GM18519 (cell line): Measurements from ENCODE around the gene LONP1.

Experiments used
- ATAC-seq: cut with Tn5 transposase; IDR thresholded peaks from one replicate; pipeline ENCODE4 v1.9.1; 2021; ENCODE audit warnings: mild to moderate bottlenecking, moderate library complexity; ENCODE audit not compliant: unreplicated experiment, low FRiP score

LONP1 gene

DNA sequence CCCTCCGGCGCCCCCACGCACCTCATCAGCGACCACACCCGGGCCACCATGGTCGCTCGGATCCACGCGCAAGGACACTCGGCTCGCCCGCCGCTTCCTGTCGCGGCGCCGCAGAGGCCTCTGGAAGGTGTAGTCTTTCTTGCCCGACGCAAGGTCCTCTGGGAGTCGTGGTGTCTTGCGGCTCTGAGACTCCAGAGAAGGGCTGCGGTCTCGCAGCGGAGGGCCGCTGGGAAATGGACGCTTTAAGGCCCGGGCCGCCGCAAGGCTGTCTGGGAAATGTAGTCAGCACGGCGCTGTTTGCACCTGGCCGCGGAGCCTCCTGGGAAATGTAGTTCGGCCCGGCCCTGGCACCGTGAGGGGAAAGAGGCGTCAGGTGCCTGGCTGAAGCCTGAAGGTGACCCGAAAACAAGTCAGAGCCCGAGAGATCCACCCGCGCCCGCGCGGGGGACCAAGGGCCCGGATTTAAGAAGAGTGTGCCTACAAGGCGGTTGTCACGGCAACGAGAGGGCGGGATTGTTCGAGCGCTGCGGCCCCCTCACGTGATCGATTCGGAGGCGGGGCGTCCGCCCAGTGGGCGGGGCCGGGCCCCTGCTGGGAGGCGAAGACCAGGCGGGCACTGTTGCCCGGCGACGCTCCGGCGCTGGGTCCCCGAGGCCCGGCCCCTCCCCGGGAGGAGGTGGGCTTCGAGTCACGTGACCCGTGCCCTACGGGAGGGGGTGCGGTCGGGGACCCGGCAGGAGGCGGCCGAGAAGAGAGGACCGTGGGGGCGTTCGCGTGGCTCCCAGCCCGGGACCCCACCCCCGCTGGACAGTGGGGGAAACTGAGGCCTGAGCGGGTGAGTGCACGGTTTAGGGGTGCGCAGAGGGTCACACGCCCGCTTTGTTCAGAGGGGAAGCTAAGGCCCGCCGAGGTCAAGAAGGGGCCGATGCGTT is 39.2 kb downstream of the LONP1 start, which contains the start of the genes HSD11B1L and MICOS13:
Gene HSD11B1L, plus strand, starts transcription at position 591 of the 932 bp plus-strand sequence. CDS start 3,806 bp downstream, outside the sequence.
Gene MICOS13, minus strand, starts transcription at position 80 of the 932 bp plus-strand sequence. Its CDS starts 30 bp downstream, at position 50.
- ATAC-seq = peak; percentile 73

DNA sequence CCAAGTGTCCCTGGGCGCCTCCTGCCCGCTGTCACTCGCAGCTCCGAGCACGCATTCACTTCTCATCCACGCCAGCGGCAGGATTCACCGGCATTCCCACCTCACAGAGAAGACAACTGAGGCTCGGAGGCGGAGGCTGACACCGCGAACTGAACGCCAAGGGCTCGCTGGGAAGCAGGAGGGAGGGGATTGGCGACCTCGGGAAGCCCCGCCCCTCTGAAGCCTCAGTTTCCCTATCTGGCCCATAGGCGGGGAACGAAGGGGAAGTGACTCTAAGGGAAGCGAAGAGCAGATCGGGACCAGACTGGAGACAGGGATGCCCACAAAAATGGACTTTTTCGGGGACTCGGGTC is 39.9 kb downstream of the LONP1 start:
- no peak for ATAC-seq

DNA sequence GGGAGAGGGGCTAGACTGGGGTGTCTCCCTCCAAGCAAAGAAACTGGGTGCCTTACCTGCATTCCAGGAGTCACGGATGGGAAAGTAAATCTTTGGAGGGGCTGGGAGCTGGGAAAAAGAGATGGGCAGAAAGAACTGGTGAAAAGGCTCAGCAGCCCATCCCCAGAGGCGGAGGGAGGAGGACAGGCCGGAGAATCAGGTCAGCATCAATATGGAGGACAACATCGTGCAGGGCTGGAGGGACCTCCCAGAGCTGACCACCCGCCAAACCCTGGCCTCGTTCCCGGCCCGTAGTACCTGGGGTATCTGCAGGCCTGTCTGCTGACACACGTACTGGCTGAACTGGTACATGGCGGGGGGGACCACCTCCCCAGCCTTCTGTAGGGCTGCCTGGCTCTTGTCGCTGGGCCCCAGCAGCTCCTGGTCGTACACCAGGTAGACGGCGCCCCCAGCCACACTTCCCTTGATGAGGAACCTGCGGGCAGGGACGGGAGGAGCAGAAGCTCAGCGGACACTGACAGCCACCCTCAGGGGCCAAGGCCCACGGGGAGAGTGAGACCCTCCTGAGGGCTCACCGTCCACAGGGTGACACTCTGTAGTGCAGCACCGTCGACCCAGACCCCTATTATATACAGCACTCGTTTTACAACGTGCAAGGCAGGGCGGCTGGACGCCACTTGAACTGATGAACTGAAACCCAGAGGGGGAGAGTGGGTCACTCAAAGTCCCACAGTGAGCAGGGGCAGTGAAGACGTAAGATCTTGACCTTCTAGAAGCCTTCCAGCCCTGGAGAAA is 40.5 kb downstream of the LONP1 start:
- ATAC-seq = no peak

DNA sequence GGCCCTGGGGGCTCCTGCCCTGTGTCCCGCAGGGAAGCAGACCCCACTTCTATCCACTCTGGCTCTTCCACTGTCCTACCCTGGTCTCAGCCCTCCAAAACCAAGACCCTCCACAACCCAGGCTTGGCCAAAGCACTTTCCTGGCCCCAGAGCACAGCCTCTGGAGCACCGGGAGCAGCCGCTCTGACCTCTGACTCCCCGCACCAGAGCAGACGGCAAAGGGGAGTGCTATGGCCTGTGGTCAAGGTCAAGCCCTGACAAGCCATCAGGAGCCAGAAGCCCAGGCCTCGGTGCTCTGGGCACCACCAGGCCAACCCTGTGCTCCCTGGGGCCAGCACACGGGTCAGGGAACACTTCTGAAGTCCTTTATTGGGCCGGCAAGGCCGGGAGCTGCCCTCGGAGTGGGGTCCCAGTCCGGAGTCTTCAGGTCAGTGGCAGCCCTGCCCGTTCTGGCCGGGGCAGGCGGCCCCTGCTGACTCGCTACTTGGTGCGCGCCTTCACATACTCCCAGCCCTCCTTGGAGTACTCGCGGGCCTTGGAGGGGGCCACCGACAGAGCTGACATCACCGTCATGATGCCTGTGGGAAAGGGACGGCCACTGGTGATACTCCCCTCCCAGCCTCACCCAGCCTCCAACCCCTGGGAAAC is 41.8 kb downstream of the LONP1 start:
- ATAC-seq = no peak

DNA sequence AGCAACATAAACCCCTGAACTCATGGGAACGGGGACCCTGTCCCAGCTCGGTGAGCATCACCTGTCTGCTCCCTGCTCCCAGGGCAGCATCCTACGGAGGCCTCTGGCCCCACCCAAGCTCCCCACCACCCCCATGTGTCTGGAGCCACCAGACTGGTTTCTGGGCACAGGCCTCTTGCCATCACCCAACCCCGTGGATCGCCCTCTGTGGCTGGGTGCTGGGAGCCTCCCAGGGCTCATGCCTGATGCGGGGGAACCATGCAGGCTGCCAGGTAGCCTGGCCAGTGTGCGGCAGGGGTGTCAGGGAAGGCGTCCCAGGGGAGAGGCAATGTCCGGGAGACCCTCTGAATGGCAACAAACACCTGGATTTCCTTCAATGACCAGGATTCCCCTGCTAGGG is 42.4 kb downstream of the LONP1 start:
- ATAC-seq = no peak

DNA sequence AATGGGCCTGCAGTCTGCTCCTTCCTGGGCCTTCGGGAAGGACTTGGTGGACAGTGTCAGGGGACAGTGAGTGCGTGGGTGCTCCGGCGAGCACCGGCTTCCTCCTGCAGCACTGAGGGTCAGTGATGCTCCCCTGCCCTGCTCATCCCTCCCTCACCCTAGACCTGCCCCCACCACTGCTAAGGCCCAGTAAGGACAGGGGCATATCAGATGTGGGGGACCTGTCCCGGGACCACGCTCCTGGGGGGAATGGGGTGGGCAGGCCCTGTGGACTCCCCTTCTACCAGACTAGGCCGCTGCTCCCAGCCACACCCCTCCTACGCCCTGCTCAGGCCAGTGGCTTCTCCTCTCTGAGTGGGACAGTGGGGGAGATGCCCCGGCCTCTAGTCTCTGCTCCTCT is 42.8 kb downstream of the LONP1 start:
- ATAC-seq = no peak

DNA sequence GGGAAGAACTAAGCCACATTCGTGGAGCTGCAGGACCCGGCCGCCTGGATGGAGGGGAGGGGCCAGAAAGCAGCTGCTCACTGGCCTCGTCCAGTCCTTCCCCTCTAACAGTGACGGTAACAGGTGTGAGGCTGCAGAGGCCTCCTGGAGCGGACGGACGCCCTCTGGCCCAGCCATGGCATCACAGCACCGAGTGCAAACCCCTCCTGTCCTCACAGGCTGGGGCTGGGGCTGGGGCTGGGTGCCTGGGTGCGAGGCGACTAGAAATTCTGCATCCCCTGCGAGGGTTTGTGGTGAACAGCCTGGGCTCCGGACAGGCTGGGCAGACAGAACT is 43.2 kb downstream of the LONP1 start:
- ATAC-seq = no peak

DNA sequence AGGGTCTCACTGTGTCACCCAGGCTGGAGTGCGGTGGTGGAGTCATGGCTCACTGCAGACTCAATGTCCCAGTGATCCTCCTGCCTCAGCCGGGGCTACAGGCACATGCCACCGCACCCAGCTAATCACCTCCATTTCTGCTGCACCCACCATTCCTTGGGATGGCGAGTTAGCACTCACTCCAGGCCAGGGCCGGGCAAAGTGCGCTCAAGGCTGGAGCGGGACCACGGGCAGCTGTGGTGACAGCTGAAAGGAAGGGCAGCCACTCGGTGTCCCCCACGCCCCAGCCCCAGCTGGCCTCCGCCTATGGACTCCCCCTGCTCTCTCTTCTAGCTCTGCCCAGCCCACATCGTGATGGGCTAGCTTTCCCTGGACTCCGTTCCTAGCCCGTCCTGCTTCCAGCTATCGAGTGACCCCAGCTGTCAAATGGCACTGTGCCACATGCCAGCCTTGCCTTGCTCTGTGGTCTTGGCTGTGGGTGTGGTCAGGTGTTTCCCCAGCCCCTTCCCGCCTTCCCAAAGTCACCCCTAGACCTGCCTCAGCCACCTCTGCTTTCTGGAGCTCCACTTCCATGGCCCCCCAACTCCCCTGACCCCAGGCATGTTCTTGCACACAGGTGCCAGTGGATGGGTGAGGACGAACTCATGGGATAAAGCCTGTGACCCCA is 43.7 kb downstream of the LONP1 start:
- no peak for ATAC-seq

DNA sequence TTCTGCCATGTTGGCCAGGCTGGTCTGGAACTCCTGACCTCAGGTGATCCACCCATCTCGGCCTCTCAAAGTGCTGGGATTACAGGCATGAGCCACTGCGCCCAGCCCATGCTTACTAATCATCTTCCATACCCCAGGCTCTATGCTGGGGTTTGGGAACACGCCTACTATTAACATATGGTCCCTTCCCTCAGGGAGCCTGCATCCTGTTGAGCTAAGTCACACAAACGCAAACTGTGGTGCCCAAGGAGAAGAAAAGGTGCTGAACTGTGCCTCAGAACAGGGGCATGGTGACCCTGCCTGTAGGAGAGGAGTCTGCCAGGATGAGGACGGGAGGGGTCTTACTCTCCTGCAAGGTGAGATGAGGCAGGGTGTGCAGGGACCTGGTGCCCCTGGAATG is 45.2 kb downstream of the LONP1 start:
- no peak for ATAC-seq

DNA sequence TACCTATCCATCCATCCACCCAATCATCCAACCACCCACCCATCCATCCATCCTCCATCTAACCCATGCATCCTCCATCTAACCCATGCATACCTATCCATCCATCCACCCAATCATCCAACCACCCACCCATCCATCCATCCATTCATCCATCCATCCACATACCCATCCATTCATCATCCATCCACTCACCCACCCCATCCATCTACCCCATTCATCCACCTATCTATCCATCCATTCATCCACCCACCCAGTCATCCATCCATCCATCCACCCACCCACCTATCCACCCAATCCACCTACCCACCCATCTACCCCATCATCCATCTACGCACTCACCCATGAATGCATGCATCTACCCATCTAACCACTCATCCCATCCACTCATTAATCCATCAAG is 46.2 kb downstream of the LONP1 start:
- ATAC-seq = no peak

DNA sequence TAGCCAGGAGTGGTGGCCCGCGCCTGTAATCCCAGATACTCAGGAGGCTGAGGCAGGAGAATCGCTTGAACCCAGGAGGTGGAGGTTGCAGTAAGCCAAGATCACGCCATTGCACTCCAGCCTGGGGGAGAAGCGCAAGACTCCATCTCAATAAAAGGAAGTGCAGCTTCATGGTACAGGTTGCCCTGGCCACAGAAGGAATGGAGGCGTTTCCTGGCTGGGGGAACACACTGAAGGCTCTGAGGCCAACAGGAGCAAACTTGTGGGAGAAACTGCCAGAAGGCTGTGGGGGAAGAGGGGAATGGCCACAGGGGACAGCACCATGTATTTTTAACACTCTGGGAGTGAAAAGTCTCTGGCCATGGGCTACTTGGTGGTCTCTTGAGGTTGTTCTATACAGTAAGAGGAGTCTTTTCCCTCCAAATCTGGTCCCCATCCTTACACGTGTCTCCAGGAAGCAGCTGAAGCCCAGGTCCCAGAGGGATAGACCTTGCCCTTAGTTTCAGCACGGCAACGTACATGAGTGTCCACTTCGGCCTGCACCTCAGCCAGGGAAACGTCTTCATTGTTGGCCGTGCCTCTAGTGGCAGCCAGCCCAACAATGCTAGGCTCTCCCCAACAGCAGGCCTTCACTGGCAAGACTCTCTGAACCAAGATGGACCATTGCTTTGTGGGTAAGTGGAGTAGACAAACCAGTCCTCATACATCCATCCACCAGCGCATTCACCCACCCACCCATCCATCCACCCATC is 47.1 kb downstream of the LONP1 start:
- no peak for ATAC-seq

DNA sequence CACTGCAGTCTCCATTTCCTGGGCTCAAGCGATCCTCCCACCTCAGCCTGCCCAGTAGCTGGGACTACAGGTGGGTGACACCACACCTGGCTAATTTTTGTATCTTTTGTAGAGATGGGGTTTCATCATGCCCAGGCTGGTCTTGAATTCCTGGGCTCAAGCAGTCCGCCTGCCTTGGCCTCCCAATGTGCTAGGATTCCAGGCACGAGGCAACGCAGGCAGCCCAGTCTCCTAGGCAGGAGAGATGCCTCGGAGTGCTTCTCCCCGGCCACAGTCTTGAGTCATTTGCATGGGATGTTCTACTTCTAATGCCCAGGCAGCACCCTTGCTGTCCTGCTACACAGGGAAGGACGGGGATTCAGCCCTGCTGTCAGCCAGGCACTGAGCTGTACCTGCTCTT is 48.3 kb downstream of the LONP1 start:
- ATAC-seq = no peak

DNA sequence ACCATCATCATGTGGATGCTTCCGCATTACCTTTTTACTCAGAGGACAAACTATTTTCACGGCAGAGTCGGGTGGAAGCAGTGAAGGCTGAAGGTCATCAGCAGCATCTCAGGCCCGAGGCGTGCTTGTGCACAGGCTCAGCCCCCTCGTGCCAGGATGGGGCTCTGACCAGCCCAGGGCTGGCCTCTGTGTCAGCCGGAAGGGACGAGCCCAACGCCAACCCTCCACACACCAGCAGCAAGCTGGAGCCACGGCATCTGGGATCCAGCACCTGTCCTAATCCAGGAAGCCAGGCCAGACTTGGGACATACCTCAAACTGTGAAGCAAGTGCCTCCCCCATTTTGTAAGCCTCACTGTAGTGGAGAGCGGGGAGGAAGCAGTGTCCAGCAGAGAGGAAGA is 50.7 kb downstream of the LONP1 start:
- no peak for ATAC-seq

DNA sequence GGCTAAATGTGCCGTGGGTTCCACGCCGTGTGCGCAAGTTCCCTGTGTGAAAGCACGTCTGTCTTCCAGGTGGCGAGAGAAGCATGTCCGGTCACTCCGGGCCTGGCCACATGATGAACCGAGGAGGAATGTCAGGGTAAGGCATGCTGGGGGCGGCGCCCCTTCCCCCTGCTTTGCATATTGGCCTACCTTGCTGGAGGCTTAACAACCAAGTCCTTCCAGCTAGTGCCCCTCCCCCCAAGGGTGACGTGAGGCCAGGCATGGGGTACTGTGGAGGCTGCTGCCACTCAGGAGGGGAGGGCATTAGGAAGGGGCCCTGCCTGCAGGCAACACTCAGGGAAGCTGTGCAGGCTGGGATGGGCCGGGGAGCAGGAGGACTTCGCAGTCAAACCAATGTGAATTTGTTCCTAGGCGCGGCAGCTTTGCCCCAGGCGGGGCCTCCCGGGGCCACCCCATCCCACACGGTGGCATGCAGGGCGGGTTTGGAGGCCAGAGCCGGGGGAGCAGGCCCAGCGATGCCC is 52.1 kb downstream of the LONP1 start:
- no peak for ATAC-seq

DNA sequence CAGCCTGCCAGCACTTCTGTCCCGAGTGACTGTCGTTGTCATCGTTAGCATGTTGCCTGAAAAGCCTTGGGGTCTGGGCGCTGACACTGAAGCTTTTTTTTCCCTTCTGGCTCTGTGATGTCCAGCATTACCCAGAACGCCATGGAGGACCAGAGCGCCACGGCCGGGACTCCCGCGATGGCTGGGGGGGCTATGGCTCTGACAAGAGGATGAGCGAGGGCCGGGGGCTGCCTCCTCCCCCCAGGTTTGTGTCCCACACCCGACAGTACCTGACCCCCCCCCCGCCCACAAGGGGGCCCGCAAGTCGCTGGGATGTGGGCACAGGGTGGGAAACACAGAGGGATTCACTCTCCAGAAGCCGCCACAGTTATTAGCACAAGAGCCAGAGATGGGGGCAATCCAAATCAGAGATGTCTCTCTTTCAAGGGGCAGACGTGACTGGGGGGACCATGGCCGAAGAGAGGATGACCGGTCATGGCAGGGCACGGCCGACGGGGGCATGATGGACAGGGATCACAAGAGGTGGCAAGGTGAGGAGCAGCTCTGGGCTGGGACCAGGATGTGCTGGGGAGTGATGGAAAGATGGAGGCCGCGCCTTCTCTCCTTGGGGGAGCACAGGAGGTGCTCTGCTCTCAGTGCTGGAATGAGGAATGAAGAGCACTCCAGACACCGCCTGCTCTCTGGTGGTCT is 52.9 kb downstream of the LONP1 start:
- no peak for ATAC-seq

DNA sequence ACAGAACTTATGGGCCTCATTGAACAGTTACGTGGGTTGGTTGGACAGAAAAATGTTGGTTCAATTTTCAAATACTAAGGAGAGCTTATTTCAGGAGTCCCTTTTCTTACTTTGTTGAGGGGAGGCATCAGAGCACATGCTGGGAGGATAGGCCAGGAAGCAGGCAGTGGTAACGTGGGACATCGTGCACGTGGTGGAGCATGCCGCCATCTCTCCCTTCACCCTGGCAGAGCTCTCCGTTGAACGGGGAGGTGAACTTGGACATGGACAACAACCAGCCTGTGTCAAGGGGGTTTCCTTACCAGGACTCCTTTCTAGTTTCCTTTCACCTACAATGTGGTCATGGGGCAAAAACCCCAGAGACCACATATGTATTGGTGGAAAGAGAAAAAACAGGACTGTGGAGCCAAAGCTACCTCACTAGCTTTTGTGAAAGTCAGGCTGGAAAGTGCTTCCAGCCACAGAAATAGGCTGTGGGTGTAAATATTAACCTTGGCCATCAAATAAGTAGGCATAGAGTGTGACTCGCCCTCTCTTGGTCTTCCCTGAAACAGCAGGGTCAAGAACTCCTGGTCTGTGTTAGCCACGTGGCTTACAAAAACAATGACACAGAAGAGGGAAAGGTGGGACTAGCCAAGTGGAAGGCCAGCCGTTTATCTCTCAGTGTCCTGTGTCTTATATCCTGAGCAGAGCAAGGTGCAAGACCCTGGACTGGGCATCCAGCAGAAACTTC is 54.0 kb downstream of the LONP1 start:
- no peak for ATAC-seq

DNA sequence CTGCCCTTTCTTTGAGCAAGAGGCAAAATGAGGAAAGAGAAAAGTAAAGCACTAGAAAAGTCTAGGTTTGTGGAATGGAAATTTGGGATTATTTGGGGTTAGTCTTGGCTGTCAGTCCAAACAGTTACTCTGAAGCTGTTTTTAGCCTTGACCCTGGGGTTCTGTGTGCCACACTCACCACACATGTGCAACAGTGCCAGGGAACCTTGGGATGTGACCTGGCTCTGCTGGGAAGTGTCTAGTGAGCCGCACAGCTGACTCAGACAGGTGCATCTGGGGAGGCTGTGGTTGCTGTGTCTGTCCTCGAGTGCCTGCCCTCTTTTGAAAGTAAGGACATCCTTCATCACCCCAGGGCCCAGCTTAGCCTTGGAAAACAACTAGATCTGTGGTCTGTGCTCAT is 55.4 kb downstream of the LONP1 start:
- no peak for ATAC-seq

DNA sequence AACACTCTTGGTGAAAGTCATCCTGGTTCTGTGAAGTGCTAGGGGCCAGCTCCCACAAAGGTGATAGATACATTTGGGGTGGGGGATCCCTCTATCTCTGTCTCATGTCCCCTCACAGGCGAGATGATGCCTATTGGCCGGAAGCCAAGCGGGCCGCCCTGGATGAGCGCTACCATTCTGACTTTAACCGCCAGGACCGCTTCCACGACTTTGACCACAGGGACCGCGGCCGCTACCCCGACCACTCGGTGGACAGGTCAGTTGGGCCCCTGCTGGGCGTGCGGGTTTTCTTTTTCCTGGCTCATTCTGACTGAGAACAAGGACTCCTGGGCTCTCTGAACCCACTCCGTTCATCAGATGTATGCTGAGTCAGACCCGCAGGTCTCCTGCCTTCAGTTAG is 56.0 kb downstream of the LONP1 start:
- ATAC-seq = no peak
